H1 (cell line): ENCODE results near the gene RNASE2. TPM values are rescaled to one million over a fixed set of nuclear protein-coding genes. Genes with fewer than 3 reads are reported as not detected.

Experiments
- BACH1 ChIP-seq: IDR thresholded peaks from 2 replicates; pipeline ENCODE4 v1.6.1; 2012; ENCODE audit warnings: low read length, improper control_type of control experiment
- BCL11A ChIP-seq, 2 experiments: IDR thresholded peaks; one replicate each; pipeline ENCODE4 v1.6.1; 2011; ENCODE audit warnings: low read depth in 2 of 2, low read length in 2 of 2, mild to moderate bottlenecking in 2 of 2
- CEBPB ChIP-seq: IDR thresholded peaks from 2 replicates; pipeline ENCODE4 v1.6.1; 2012; ENCODE audit warnings: low read depth, low read length
- CHD2 ChIP-seq: IDR thresholded peaks from 2 replicates; pipeline ENCODE4 v1.6.1; 2012; ENCODE audit warnings: low read length, improper control_type of control experiment
- EZH2 ChIP-seq: fragments of 200-600 bp; sonication (generic); IDR thresholded peaks from 2 replicates; pipeline ENCODE4 v1.7.1; 2012; ENCODE audit warnings: low read depth, mild to moderate bottlenecking, moderate library complexity, low read length, inconsistent platforms; ENCODE audit not compliant: severe bottlenecking
- FOSL1 ChIP-seq: IDR thresholded peaks from 2 replicates; pipeline ENCODE4 v1.6.1; 2011; ENCODE audit warnings: mild to moderate bottlenecking, low read depth, low read length, moderate library complexity; ENCODE audit not compliant: insufficient read depth
- GABPA ChIP-seq: IDR thresholded peaks from 2 replicates; pipeline ENCODE4 v1.6.1; 2011; ENCODE audit warnings: mild to moderate bottlenecking, low read length, moderate library complexity, borderline replicate concordance; ENCODE audit not compliant: insufficient read depth
- HDAC6 ChIP-seq: IDR thresholded peaks from one replicate; pipeline ENCODE4 v1.7.1; 2012; ENCODE audit warnings: low read depth, mild to moderate bottlenecking, inconsistent platforms, low read length, moderate library complexity
- MAFK ChIP-seq: IDR thresholded peaks from 2 replicates; pipeline ENCODE4 v1.6.1; 2012; ENCODE audit warnings: low read depth, mild to moderate bottlenecking, improper control_type of control experiment, low read length
- POLR2A ChIP-seq, 2 experiments: IDR thresholded peaks; 1 replicate in 1 of 2; 2 replicates in 1 of 2; pipeline ENCODE4 v1.6.1; 2011; ENCODE audit warnings: low read depth in 2 of 2, low read length in 2 of 2, mild to moderate bottlenecking in 2 of 2; ENCODE audit errors: control extremely low read depth in 1 of 2
- RAD21 ChIP-seq, 2 experiments: IDR thresholded peaks in 1 of 2; conservative IDR thresholded peaks in 1 of 2; 2 replicates each; pipeline ENCODE4 v1.6.1; 2011; ENCODE audit warnings: low read depth in 2 of 2, low read length in 2 of 2, improper control_type of control experiment in 1 of 2, inconsistent platforms in 1 of 2, mild to moderate bottlenecking in 1 of 2, moderate library complexity in 1 of 2
- SRF ChIP-seq: IDR thresholded peaks from 2 replicates; pipeline ENCODE4 v1.6.1; 2011; ENCODE audit warnings: mild to moderate bottlenecking, low read depth, low read length, moderate library complexity
- TBP ChIP-seq: IDR thresholded peaks from 2 replicates; pipeline ENCODE4 v1.6.1; 2011; ENCODE audit warnings: low read depth, low read length, improper control_type of control experiment
- polyA plus RNA-seq, 7 experiments: library from polyadenylated mRNA; depleted of rRNA in 3 of 7; stranded (reverse) in 5 of 7; unstranded in 2 of 7; fragments of >200 nt in 5 of 7; fragments of 200-250 nt in 2 of 7; gene quantifications; 1 replicate in 5 of 7; 2 replicates in 1 of 7; 4 replicates in 1 of 7; pipeline versions ENCODE4 v1.2.1 to v1.2.3, GENCODE V29; 2011 to 2013; ENCODE audit warnings: missing spikeins in 2 of 7, mixed read lengths in 2 of 7
- total RNA-seq: library from RNA; stranded (reverse); fragmentation: NEBNext Ultra II Directional; extraction: Animal tissue kit (Norgen Biotek cat#: 25700); gene quantifications from 2 replicates; pipeline ENCODE4 v1.2.1, GENCODE V29; 2021
- TF ChIP-seq, protein P1 (sequence below), 3 experiments: IDR thresholded peaks; 1 replicate in 2 of 3; 2 replicates in 1 of 3; pipeline versions ENCODE4 v1.5.1 to v1.6.1; 2011; ENCODE audit warnings: low read length in 3 of 3, mild to moderate bottlenecking in 3 of 3, inconsistent platforms in 2 of 3, low read depth in 1 of 3, moderate library complexity in 1 of 3; ENCODE audit not compliant: insufficient read depth in 1 of 3; ENCODE audit errors: control extremely low read depth in 1 of 3
- TF ChIP-seq, protein P2 (sequence below): IDR thresholded peaks from 2 replicates; pipeline ENCODE4 v1.6.1; 2012; ENCODE audit warnings: inconsistent platforms
- TF ChIP-seq, protein P3 (sequence below): IDR thresholded peaks from 2 replicates; pipeline ENCODE4 v1.6.1; 2012; ENCODE audit warnings: inconsistent platforms
- TF ChIP-seq, protein P4 (sequence below): IDR thresholded peaks from 2 replicates; pipeline ENCODE4 v1.6.1; 2011; ENCODE audit warnings: low read depth, mild to moderate bottlenecking, low read length; ENCODE audit not compliant: insufficient read depth

The RNASE2 gene
- total and polyA plus RNA-seq, 2 of the 8 experiments (the other 6 are each of a cell fraction or from before 2014, with no cell fraction given), result not detected

DNA sequence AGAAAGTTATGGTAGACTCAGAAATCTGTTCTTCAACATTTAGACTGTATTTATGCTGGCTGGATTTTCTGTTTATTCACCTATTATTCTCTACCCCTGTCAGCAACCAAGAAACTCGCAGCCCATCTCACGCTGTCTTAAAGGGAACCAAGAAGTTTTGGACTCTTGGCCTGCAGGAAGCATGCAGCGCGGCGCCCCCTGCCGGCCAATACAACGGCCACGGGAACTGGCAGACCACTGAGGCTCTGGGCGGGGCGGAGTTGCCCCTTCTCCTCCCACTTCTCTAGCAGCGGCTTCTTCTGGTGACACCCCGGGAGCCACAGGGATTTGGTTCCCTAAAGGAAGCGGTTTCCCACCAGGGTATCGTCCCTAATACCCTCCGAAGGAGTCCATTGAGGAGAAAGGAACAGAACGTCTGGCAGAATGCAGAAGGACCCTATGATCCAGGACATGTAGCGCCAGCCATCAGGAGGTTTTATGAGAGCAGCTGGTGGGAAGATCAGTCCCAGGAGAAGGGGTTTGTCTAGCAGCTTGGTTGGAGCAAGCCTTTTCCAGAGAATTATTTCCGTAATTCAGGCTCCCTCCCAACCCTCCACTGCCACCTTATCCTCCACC lies 21.0 kb upstream of the RNASE2 start (continued):
- TF ChIP-seq, protein P1, sequence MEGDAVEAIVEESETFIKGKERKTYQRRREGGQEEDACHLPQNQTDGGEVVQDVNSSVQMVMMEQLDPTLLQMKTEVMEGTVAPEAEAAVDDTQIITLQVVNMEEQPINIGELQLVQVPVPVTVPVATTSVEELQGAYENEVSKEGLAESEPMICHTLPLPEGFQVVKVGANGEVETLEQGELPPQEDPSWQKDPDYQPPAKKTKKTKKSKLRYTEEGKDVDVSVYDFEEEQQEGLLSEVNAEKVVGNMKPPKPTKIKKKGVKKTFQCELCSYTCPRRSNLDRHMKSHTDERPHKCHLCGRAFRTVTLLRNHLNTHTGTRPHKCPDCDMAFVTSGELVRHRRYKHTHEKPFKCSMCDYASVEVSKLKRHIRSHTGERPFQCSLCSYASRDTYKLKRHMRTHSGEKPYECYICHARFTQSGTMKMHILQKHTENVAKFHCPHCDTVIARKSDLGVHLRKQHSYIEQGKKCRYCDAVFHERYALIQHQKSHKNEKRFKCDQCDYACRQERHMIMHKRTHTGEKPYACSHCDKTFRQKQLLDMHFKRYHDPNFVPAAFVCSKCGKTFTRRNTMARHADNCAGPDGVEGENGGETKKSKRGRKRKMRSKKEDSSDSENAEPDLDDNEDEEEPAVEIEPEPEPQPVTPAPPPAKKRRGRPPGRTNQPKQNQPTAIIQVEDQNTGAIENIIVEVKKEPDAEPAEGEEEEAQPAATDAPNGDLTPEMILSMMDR (IDR thresholded peaks at IDR 0.05; ENCODE audit: control extremely low read depth in 1 of 3, insufficient read depth in 1 of 3, low read depth in 1 of 3, low read length in 3 of 3), result peak; percentile 88 to 95 (median 94)
- no peak for TF ChIP-seq CHD2
- TF ChIP-seq, protein P2, sequence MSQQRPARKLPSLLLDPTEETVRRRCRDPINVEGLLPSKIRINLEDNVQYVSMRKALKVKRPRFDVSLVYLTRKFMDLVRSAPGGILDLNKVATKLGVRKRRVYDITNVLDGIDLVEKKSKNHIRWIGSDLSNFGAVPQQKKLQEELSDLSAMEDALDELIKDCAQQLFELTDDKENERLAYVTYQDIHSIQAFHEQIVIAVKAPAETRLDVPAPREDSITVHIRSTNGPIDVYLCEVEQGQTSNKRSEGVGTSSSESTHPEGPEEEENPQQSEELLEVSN, result no peak
- TF ChIP-seq BACH1, result no peak
- TF ChIP-seq EZH2, result no peak
- TF ChIP-seq, protein P3, sequence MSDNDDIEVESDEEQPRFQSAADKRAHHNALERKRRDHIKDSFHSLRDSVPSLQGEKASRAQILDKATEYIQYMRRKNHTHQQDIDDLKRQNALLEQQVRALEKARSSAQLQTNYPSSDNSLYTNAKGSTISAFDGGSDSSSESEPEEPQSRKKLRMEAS, result 0 out of 2 replicates have a peak, but pooled peaks have one; percentile 11
- TF ChIP-seq SRF, result no peak
- TF ChIP-seq POLR2A (IDR thresholded peaks at IDR 0.05; ENCODE audit: control extremely low read depth in 1 of 2, low read depth in 2 of 2, low read length in 2 of 2), result no peak
- no peak for TF ChIP-seq GABPA
- TF ChIP-seq BCL11A (IDR thresholded peaks at IDR 0.05; ENCODE audit: low read depth in 2 of 2, low read length in 2 of 2), result no peak
- TF ChIP-seq MAFK, result no peak
- TF ChIP-seq TBP, result no peak
- TF ChIP-seq HDAC6, result no peak
- TF ChIP-seq CEBPB, result no peak
- TF ChIP-seq FOSL1, result no peak
- peak; percentile 56 to 69 for TF ChIP-seq RAD21 (IDR thresholded peaks at IDR 0.05 in 1 of 2, conservative IDR thresholded peaks at IDR 0.05 in 1 of 2; ENCODE audit: low read depth in 2 of 2, low read length in 2 of 2)
- TF ChIP-seq, protein P4, sequence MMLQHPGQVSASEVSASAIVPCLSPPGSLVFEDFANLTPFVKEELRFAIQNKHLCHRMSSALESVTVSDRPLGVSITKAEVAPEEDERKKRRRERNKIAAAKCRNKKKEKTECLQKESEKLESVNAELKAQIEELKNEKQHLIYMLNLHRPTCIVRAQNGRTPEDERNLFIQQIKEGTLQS, result no peak
- TF ChIP-seq, all 59 proteins: peak for 5
